NB4 (cell line): ENCODE measurements around the gene SCD5.
"Not testable (repeated sequence)": the region's sequence is repeated elsewhere in the genome, so short reads cannot be mapped to it uniquely, and the experiment has no call there.

Experiments
- DNase-seq: peaks from one replicate; pipeline ENCODE4 v3.0.0; 2010; ENCODE audit warnings: low read depth
- H3K4me3 ChIP-seq: one replicate; pipeline ENCODE4 v1.5.1; 2011; ENCODE audit warnings: mild to moderate bottlenecking, low read depth, low read length, moderate library complexity
- MYC ChIP-seq: IDR thresholded peaks from 2 replicates; pipeline ENCODE4 v1.6.1; 2011; ENCODE audit warnings: low read depth, low read length
- POLR2A ChIP-seq: IDR thresholded peaks from 2 replicates; pipeline ENCODE4 v1.6.1; 2011; ENCODE audit warnings: mild to moderate bottlenecking; ENCODE audit not compliant: insufficient read length; ENCODE audit errors: extremely low read depth
- TF ChIP-seq, protein P1 (sequence below): IDR thresholded peaks from one replicate; pipeline ENCODE4 v1.5.1; 2012; ENCODE audit warnings: low read depth, low read length
- TF ChIP-seq, protein P2 (sequence below): IDR thresholded peaks from 2 replicates; pipeline ENCODE4 v1.6.1; 2011; ENCODE audit warnings: low read depth, low read length

The SCD5 gene

DNA sequence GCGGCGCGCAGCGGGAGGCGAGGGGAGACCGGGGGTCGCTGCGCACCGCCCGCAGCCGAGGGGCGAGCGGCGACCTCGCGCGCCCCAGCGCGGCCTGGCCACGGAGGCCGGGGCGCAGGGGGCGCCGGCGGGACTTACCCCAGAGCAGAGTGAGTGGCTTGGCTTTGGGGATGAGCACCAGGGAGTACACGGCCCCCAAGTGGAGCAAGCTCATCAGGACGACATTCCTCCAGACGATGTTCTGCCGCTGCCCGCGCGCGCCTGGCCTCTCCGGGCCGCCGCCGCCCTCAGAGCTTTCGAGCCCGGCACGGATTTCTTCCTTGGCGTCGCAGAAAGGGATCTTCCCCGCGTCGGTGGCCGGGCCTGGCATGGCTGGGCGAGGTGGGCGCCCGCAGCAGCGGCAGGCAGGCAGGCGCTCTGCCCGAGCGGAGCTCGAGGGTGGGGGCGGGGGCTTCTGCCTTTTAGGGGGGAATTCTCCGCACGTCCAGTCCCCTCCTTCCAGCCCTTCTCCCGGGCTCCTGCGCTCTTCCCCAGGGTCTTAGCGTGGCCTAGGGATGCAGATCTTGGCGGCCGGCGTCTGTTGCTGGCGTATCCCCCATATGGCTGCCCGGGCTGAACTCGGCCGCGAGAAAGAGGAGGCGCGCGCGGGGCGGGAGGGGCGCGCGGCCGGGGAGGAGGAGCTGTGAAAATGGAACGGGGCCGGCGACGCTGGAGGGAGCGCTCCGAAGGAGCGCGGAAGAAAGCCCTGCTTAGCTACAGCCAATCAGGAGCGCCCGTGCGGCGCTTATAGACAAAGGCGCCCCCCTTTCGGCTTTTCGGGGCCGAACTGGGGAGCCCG lies at the start of gene SCD5:
Gene SCD5, minus strand, starts transcription at position 629 of the 838 bp plus-strand sequence. Its CDS starts 259 bp downstream, at position 370.
- DNase-seq, result peak; percentile 76
- TF ChIP-seq, protein P1, sequence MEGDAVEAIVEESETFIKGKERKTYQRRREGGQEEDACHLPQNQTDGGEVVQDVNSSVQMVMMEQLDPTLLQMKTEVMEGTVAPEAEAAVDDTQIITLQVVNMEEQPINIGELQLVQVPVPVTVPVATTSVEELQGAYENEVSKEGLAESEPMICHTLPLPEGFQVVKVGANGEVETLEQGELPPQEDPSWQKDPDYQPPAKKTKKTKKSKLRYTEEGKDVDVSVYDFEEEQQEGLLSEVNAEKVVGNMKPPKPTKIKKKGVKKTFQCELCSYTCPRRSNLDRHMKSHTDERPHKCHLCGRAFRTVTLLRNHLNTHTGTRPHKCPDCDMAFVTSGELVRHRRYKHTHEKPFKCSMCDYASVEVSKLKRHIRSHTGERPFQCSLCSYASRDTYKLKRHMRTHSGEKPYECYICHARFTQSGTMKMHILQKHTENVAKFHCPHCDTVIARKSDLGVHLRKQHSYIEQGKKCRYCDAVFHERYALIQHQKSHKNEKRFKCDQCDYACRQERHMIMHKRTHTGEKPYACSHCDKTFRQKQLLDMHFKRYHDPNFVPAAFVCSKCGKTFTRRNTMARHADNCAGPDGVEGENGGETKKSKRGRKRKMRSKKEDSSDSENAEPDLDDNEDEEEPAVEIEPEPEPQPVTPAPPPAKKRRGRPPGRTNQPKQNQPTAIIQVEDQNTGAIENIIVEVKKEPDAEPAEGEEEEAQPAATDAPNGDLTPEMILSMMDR, result no peak
- TF ChIP-seq, protein P2, sequence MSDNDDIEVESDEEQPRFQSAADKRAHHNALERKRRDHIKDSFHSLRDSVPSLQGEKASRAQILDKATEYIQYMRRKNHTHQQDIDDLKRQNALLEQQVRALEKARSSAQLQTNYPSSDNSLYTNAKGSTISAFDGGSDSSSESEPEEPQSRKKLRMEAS, result no peak
- TF ChIP-seq MYC (no peak), POLR2A (no peak)
- H3K4me3 ChIP-seq, result peak within 1 kb of the TSS; percentile 23

DNA sequence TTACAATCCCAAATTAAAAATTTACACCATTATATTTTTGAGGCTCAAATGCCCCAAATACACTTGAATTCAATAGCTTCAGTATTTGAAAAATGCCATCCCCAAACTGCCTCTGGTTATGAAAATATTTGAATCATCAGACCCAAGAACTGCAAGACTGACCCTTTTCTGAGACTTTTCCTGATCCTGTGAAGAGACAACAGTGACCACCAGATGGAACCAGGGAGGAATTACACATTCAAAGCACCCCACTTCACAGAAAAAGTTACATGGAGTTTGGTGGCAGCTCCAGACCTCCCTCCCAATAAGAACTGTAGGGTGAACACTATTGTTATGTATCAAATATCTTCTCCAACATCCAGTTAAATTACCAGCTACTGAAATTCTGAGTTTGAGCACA lies 44.0 kb upstream of the SCD5 start:
- TF ChIP-seq, protein P2, result no peak
- no peak for TF ChIP-seq MYC
- no peak for TF ChIP-seq POLR2A
- TF ChIP-seq, protein P1, result peak; percentile 15
- no peak overlapping the region for H3K4me3 ChIP-seq
- DNase-seq, result peak; percentile 20

DNA sequence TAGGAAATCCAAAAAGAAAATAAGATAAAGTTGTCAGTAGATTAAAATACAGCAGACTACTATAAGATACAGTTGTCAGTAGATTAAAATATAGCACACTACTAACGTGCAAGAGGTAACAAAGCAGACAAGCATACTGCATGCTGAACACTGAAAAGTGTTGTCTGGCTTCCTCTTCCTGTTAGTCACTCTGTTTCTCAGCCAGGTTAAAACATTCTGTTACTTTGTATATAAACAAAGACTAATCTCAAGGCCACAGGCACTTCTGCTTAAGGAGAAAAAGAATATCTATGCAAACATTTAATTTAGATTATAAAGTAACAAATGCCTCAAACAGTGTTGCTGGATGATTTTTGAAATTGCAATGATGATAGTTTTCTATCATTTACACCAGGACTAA lies 41.0 kb upstream of the SCD5 start:
- no peak overlapping the region for H3K4me3 ChIP-seq
- no peak for DNase-seq
- TF ChIP-seq, protein P1, result no peak
- TF ChIP-seq MYC (no peak), POLR2A (no peak)
- TF ChIP-seq, protein P2, result no peak

DNA sequence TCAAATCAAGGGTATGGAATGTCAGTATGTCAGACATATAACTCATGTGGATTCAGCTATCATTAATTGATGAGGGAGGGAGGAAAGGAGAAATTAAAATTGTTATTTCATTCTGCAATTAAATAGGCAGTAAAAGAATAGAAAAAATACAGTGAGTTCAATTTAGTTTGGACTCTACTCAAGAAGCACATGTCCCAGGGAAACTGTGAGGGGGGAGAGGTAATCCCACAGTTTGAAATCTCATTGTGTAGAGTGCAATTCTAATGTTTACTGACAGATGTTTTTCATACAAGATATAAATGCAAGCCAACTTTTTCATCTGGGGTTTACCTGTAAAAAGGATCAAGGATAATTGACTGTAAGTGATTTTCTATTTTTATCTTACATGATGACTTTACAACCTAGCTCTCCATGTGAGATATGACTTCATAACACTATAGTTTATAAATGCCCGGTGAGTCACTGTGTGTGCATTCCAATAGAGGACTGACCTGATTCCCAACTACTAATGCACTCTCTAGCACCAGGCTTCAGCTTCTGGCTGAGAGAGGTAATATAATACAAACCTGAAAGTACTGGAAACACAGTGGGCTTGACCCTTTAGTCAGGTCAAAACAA lies 35.2 kb upstream of the SCD5 start:
- no peak for DNase-seq
- no peak for TF ChIP-seq MYC
- TF ChIP-seq, protein P2, result no peak
- H3K4me3 ChIP-seq, result no peak overlapping the region

DNA sequence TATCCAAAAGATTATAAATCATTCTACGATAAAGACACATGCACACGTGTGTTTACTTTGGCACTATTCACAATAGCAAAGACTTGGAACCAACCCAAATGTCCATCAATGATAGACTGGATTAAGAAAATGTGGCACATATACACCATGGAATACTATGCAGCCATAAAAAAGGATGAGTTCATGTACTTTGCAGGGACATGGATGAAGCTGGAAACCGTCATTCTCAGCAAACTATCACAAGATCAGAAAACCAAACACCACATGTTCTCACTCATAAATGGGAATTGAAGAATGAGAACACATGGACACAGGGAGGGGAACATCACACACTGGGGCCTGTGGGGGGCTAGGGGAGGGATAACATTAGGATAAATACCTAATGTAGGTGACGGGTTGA lies 34.5 kb upstream of the SCD5 start:
- DNase-seq, H3K4me3 ChIP-seq: not testable (repeated sequence)

DNA sequence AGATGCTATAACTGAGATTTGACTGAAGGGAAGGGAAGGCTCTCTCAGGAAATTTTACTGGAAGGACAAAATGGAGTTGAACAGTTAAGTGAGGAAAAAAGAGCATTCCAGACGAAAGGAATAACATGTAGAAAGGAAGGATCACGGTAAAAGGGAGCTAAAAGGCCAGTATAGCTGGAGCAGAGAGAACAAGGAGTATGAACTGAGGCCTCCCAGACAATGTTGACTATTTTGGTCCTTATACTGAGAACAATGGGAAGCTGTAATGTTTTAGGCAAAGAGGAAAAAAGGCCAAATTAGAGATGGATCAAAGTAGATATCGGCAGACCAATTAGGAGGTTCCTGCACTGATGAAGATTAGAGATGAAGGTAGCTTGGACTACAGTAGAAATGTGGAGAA lies 26.8 kb upstream of the SCD5 start:
- H3K4me3 ChIP-seq, result no peak overlapping the region
- TF ChIP-seq, protein P1, result no peak
- TF ChIP-seq POLR2A, result no peak
- TF ChIP-seq, protein P2, result no peak
- TF ChIP-seq MYC, result no peak
- DNase-seq, result no peak
